ENCODE results near the gene KCNK4. TPM values are rescaled to one million over a fixed set of nuclear protein-coding genes. Genes with fewer than 3 reads are reported as not detected.

Gene KCNK4
- total RNA-seq, 4 donors from 2014 or later, result 0.27 TPM; not detected in 3

DNA sequence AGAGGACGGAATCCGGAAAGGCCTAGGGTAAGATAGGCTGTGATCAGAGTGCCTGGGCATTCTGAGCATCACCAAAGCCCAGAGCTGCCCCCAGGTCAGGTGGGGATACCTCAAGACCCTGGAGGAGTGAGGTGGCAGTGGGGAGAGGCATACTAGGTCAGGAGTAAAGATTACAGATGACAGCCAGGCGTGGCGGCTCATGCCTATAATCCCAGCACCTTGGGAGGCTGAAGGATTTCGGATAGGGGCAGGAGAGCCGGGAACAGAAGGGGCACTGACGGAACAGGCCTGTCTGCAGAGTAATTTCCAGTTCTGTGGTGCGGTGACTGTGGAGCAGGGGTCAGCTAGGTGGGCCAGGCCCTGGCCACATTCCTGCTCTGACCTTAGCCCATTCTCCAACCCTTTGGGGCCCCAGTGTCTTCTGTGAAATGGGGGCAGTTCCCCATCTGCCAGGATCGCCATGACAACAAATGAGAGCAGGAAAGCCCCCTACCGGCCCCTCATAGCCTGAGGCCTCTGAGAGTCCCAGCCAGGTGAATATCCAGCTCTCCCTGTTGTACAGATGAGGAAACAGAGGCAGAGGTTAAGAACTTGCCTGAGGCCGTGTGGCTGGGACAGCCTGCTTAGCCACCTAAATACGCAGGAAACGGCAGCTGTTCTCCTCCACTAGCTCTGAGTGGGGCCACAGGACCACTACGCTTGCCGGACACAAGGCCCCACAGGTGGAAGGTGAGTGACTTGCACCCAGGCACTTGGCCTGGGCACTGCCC lies 15.9 kb upstream of the KCNK4 start:
- Histone ChIP-seq H3K27me3 (no peaks in the 10 kb centered on the region), H3K36me3 (peaks cover 0 to 13% (median 4%) of the 10 kb centered on the region in 4 donors), H3K4me3 (no peak overlapping the region), H3K9me3 (no peaks in the 10 kb centered on the region), H3K27ac (peak overlapping the region in 3 of 4 donors; percentile 24 to 96 (median 95)), H3K4me1 (peaks cover 0 to 49% (median 31%) of the 10 kb centered on the region in 4 donors)
- TF ChIP-seq POLR2A (IDR thresholded peaks at IDR 0.05) (no peak), EP300 (IDR thresholded peaks at IDR 0.05; ENCODE audit: low read depth) (no peak), POLR2AphosphoS5 (IDR thresholded peaks at IDR 0.05) (no peak)
- TF ChIP-seq, protein P1, sequence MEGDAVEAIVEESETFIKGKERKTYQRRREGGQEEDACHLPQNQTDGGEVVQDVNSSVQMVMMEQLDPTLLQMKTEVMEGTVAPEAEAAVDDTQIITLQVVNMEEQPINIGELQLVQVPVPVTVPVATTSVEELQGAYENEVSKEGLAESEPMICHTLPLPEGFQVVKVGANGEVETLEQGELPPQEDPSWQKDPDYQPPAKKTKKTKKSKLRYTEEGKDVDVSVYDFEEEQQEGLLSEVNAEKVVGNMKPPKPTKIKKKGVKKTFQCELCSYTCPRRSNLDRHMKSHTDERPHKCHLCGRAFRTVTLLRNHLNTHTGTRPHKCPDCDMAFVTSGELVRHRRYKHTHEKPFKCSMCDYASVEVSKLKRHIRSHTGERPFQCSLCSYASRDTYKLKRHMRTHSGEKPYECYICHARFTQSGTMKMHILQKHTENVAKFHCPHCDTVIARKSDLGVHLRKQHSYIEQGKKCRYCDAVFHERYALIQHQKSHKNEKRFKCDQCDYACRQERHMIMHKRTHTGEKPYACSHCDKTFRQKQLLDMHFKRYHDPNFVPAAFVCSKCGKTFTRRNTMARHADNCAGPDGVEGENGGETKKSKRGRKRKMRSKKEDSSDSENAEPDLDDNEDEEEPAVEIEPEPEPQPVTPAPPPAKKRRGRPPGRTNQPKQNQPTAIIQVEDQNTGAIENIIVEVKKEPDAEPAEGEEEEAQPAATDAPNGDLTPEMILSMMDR (IDR thresholded peaks at IDR 0.05), result no peak
- 93% methylated on average over 15 of the region's 15 CpGs; no CpG with 5 or more reads in 1 of the 2 donors for WGBS, 2 donors (ENCODE audit: low coverage in 1 of 2)
- no peak for DNase-seq
- in situ Hi-C loops (cut with MboI; ENCODE audit: low pct_ligation_motif_present in 1 of 4, low pct_unique_long_range_greater_than_20kb in 1 of 4, low sequenced_read_pairs in 3 of 4) (no loop called here), intact Hi-C loops (cut with DNase I; ENCODE audit: low total_unique reads) (no loop called here)

GRCh38 chr11:64275841-64276240 lies 15.3 kb upstream of the KCNK4 start:
- H3K27me3 ChIP-seq, result no peaks in the 10 kb centered on the region
- WGBS, 2 donors (ENCODE audit: low coverage in 1 of 2), result 78 to 100% methylated on average over 1 to 2 of the region's 2 CpGs
- intact Hi-C loops (cut with DNase I; ENCODE audit: low total_unique reads), result no loop called here
- TF ChIP-seq POLR2A (IDR thresholded peaks at IDR 0.05) (no peak), EP300 (IDR thresholded peaks at IDR 0.05; ENCODE audit: low read depth) (no peak), POLR2AphosphoS5 (IDR thresholded peaks at IDR 0.05) (no peak)
- TF ChIP-seq, protein P1 (IDR thresholded peaks at IDR 0.05), result no peak
- peaks cover 0 to 13% (median 4%) of the 10 kb centered on the region in 4 donors for H3K36me3 ChIP-seq
- H3K4me1 ChIP-seq, result peaks cover 0 to 49% (median 31%) of the 10 kb centered on the region in 4 donors
- peak overlapping the region in 2 of 4 donors; percentile 33 to 95 for H3K27ac ChIP-seq
- H3K4me3 ChIP-seq, result no peak overlapping the region
- no peaks in the 10 kb centered on the region for H3K9me3 ChIP-seq
- no peak for DNase-seq
- in situ Hi-C loops (cut with MboI; ENCODE audit: low pct_ligation_motif_present in 1 of 4, low pct_unique_long_range_greater_than_20kb in 1 of 4, low sequenced_read_pairs in 3 of 4), result no loop called here

DNA sequence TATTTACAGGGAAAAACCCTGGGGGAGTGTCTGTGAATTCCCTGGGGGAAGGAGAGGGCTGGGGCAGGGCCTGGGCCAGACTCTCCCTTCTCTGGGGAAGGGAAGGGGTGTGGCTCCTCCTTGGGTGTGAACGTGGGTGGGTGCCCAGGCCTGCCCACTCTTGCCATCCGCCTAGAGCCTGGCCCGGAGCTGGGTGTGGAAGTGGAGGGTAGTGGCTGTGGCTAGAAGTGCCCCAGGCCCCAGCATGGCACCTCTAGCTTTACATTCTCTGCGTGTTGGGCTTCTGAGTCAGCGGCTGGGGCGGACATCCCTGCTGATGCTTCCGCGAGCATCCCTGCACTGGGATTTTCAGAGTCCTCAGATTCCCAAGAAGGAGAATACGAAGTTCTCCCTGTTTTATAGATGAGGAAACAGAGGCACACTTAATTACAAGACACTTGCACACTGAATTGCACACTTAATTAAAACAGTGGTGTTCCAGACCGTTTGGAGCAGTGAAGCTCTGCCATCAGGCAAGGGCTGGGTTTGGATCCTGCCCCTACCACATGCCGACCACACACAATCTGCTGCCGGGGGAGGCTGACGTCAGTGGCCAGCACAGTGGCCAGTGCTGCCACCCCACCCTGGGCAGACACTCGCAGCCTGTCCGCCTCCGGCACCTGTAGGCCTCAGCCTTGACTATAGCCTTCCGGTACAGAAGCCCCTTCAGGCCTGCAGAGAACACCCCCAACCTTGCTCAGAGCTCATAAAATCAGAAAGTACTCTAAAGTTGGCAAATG lies 14.3 kb upstream of the KCNK4 start:
- no peak overlapping the region for H3K4me3 ChIP-seq
- in situ Hi-C loops (cut with MboI; ENCODE audit: low pct_ligation_motif_present in 1 of 4, low pct_unique_long_range_greater_than_20kb in 1 of 4, low sequenced_read_pairs in 3 of 4), result no loop called here
- peak; percentile 80 for DNase-seq
- H3K9me3 ChIP-seq, result no peaks in the 10 kb centered on the region
- intact Hi-C loops (cut with DNase I; ENCODE audit: low total_unique reads), result no loop called here
- H3K36me3 ChIP-seq, result peaks cover 0 to 15% (median 4%) of the 10 kb centered on the region in 4 donors
- no peaks in the 10 kb centered on the region for H3K27me3 ChIP-seq
- H3K4me1 ChIP-seq, result peaks cover 0 to 45% (median 27%) of the 10 kb centered on the region in 4 donors
- TF ChIP-seq POLR2AphosphoS5 (IDR thresholded peaks at IDR 0.05), result no peak
- peak; percentile 14 for TF ChIP-seq POLR2A (IDR thresholded peaks at IDR 0.05)
- peak overlapping the region; percentile 30 to 95 (median 52) for H3K27ac ChIP-seq
- WGBS, 2 donors (ENCODE audit: low coverage in 1 of 2), result 73 to 100% methylated on average over 1 to 17 of the region's 17 CpGs

DNA sequence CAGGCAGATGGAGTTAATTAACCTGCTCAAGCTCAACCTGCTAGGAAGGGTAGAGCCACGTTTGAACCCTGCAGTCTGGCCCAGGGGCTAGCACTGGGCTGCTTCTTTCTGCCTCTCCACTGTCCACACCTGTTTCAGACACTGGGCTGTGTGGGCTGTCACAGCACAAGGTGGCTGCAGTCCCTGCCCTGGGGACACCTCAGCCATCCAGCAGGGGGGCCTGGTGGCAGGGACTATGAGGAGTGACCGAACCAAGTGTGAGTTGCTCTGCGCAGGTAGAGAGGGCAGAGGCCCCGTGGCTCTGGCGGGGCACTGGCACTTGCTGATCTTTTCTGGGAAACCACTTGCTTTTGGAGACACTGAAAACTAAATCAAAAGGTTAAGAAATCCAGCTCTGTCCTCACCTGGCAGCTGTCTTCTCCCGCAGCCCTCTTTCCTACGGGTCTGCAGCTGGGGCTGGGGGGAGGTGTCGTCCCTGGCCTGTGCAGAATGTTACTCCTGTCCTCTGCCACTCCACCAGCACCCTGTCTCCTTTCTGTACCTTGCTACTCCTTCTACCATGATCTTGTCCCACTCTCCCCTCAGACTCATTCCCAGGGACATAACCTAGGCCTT lies 12.4 kb upstream of the KCNK4 start:
- DNase-seq, result no peak
- H3K27me3 ChIP-seq, result no peaks in the 10 kb centered on the region
- no peak overlapping the region for H3K27ac ChIP-seq
- TF ChIP-seq EP300 (IDR thresholded peaks at IDR 0.05; ENCODE audit: low read depth) (no peak), POLR2AphosphoS5 (IDR thresholded peaks at IDR 0.05) (no peak), POLR2A (IDR thresholded peaks at IDR 0.05) (no peak)
- TF ChIP-seq, protein P1 (IDR thresholded peaks at IDR 0.05), result no peak
- in situ Hi-C loops (cut with MboI; ENCODE audit: low pct_ligation_motif_present in 1 of 4, low pct_unique_long_range_greater_than_20kb in 1 of 4, low sequenced_read_pairs in 3 of 4), result no loop called here
- H3K9me3 ChIP-seq, result no peaks in the 10 kb centered on the region
- H3K4me3 ChIP-seq, result no peak overlapping the region
- peaks cover 13 to 45% (median 27%) of the 10 kb centered on the region in 4 donors for H3K4me1 ChIP-seq
- intact Hi-C loops (cut with DNase I; ENCODE audit: low total_unique reads), result no loop called here
- 20 to 83% methylated on average over 1 to 8 of the region's 8 CpGs for WGBS, 2 donors (ENCODE audit: low coverage in 1 of 2)
- peaks cover 0 to 15% (median 4%) of the 10 kb centered on the region in 4 donors for H3K36me3 ChIP-seq

Measured in transverse colon (tissue), 4 donors.